HUES64 (cell line): Measurements from ENCODE around the gene ING5.

Experiments
- H3K27ac ChIP-seq: 2 replicates; pipeline ENCODE4 v1.7.0; 2013; ENCODE audit warnings: low read depth, low read length, inconsistent platforms
- H3K27me3 ChIP-seq: 2 replicates; pipeline ENCODE4 v1.6.1; 2013; ENCODE audit warnings: mild to moderate bottlenecking, low read length; ENCODE audit not compliant: insufficient read depth
- H3K36me3 ChIP-seq: 2 replicates; pipeline ENCODE4 v1.6.1; 2013; ENCODE audit warnings: mild to moderate bottlenecking, low read length; ENCODE audit not compliant: insufficient read depth
- H3K4me1 ChIP-seq: 2 replicates; pipeline ENCODE4 v1.6.1; 2013; ENCODE audit warnings: mild to moderate bottlenecking, low read length, moderate library complexity; ENCODE audit not compliant: insufficient read depth
- H3K4me3 ChIP-seq: 2 replicates; pipeline ENCODE4 v1.5.1; 2013; ENCODE audit warnings: mild to moderate bottlenecking, low read length, moderate library complexity
- H3K9ac ChIP-seq: 2 replicates; pipeline ENCODE4 v1.6.1; 2013; ENCODE audit warnings: mild to moderate bottlenecking, low read depth, low read length
- H3K9me3 ChIP-seq: 2 replicates; pipeline ENCODE4 v1.6.1; 2013; ENCODE audit warnings: low read depth, low read length; ENCODE audit not compliant: insufficient read depth
- WGBS: fragments of 150-250, 120-280 bp; methylation state at CpG from one replicate; pipeline ENCODE4 v1.1.7; 2013; ENCODE audit warnings: missing lambda C conversion rate; 5-methylcytosine and 5-hydroxymethylcytosine counted together

The ING5 gene

GRCh38 chr2:241673189-241673663 lies 28.6 kb upstream of the ING5 start:
- Histone ChIP-seq H3K36me3 (peaks cover 76% of the 10 kb centered on the region), H3K27ac (no peak overlapping the region), H3K9me3 (no peaks in the 10 kb centered on the region), H3K27me3 (no peaks in the 10 kb centered on the region), H3K4me1 (no peaks in the 10 kb centered on the region), H3K4me3 (no peak overlapping the region), H3K9ac (no peak overlapping the region)
- WGBS, result 95% methylated on average over 18 of the region's 18 CpGs

- H3K9ac ChIP-seq, result no peak overlapping the region
- WGBS, result 93% methylated on average over 21 of the region's 21 CpGs
- no peak overlapping the region for H3K4me3 ChIP-seq
- H3K4me1 ChIP-seq, result no peaks in the 10 kb centered on the region
- no peaks in the 10 kb centered on the region for H3K9me3 ChIP-seq
- no peaks in the 10 kb centered on the region for H3K27me3 ChIP-seq
- H3K27ac ChIP-seq, result peak overlapping the region; percentile 49; the same call in 1 of the 2 replicates
- H3K36me3 ChIP-seq, result peaks cover 75% of the 10 kb centered on the region
Measured at GRCh38 chr2:241673797-241674725, 27.8 kb upstream of the ING5 start.

- Histone ChIP-seq H3K36me3 (peaks cover 77% of the 10 kb centered on the region), H3K27me3 (no peaks in the 10 kb centered on the region), H3K4me3 (no peak overlapping the region), H3K4me1 (no peaks in the 10 kb centered on the region), H3K27ac (no peak overlapping the region), H3K9me3 (no peaks in the 10 kb centered on the region), H3K9ac (no peak overlapping the region)
- 89% methylated on average over 17 of the region's 17 CpGs for WGBS
Measured at GRCh38 chr2:241675885-241676284, 26.0 kb upstream of the ING5 start.

- H3K9ac ChIP-seq, result no peak overlapping the region
- no peaks in the 10 kb centered on the region for H3K27me3 ChIP-seq
- no peak overlapping the region for H3K27ac ChIP-seq
- H3K36me3 ChIP-seq, result peaks cover 77% of the 10 kb centered on the region
- no peaks in the 10 kb centered on the region for H3K4me1 ChIP-seq
- no peaks in the 10 kb centered on the region for H3K9me3 ChIP-seq
- 93% methylated on average over 17 of the region's 17 CpGs for WGBS
- no peak overlapping the region for H3K4me3 ChIP-seq
Measured at GRCh38 chr2:241676665-241677064, 25.2 kb upstream of the ING5 start.

GRCh38 chr2:241677392-241677791 lies 24.4 kb upstream of the ING5 start:
- Histone ChIP-seq H3K4me1 (no peaks in the 10 kb centered on the region), H3K9me3 (no peaks in the 10 kb centered on the region), H3K27me3 (no peaks in the 10 kb centered on the region), H3K27ac (no peak overlapping the region), H3K4me3 (no peak overlapping the region), H3K36me3 (peaks cover 77% of the 10 kb centered on the region), H3K9ac (no peak overlapping the region)
- WGBS, result 92% methylated on average over 24 of the region's 24 CpGs

GRCh38 chr2:241678307-241678706 lies 23.5 kb upstream of the ING5 start:
- no peak overlapping the region for H3K4me3 ChIP-seq
- no peak overlapping the region for H3K9ac ChIP-seq
- no peaks in the 10 kb centered on the region for H3K4me1 ChIP-seq
- H3K27me3 ChIP-seq, result no peaks in the 10 kb centered on the region
- 94% methylated on average over 18 of the region's 18 CpGs for WGBS
- no peak overlapping the region for H3K27ac ChIP-seq
- peaks cover 82% of the 10 kb centered on the region for H3K36me3 ChIP-seq
- no peaks in the 10 kb centered on the region for H3K9me3 ChIP-seq

- 91% methylated on average over 22 of the region's 22 CpGs for WGBS
- H3K27me3 ChIP-seq, result no peaks in the 10 kb centered on the region
- no peaks in the 10 kb centered on the region for H3K9me3 ChIP-seq
- H3K4me3 ChIP-seq, result no peak overlapping the region
- H3K9ac ChIP-seq, result no peak overlapping the region
- H3K27ac ChIP-seq, result no peak overlapping the region
- H3K36me3 ChIP-seq, result peaks cover 88% of the 10 kb centered on the region
- no peaks in the 10 kb centered on the region for H3K4me1 ChIP-seq
Measured at GRCh38 chr2:241678784-241679540, 22.9 kb upstream of the ING5 start.

- WGBS, result 96% methylated on average over 12 of the region's 12 CpGs
- Histone ChIP-seq H3K9ac (no peak overlapping the region), H3K36me3 (peaks cover 97% of the 10 kb centered on the region), H3K4me3 (no peak overlapping the region), H3K4me1 (no peaks in the 10 kb centered on the region), H3K27me3 (no peaks in the 10 kb centered on the region), H3K27ac (no peak overlapping the region), H3K9me3 (no peaks in the 10 kb centered on the region)
Measured at GRCh38 chr2:241680044-241680443, 21.8 kb upstream of the ING5 start.

- Histone ChIP-seq H3K9ac (no peak overlapping the region), H3K9me3 (no peaks in the 10 kb centered on the region), H3K4me3 (no peak overlapping the region), H3K36me3 (peaks cover 94% of the 10 kb centered on the region), H3K27me3 (no peaks in the 10 kb centered on the region), H3K4me1 (no peaks in the 10 kb centered on the region), H3K27ac (no peak overlapping the region)
- 93% methylated on average over 14 of the region's 14 CpGs for WGBS
Measured at GRCh38 chr2:241680827-241681599, 20.8 kb upstream of the ING5 start.

- Histone ChIP-seq H3K36me3 (peaks cover 57% of the 10 kb centered on the region), H3K9me3 (no peaks in the 10 kb centered on the region), H3K9ac (peak overlapping the region; percentile 98), H3K4me3 (peak overlapping the region; percentile 95), H3K27me3 (no peaks in the 10 kb centered on the region), H3K27ac (peak overlapping the region; percentile 90), H3K4me1 (peaks cover 6% of the 10 kb centered on the region; the same call in 1 of the 2 replicates)
- WGBS, result under 1% methylated on average over 37 of the region's 37 CpGs
Measured at GRCh38 chr2:241686324-241686649, 15.6 kb upstream of the ING5 start.
